ENCODE data around the gene DZIP1L.

DZIP1L gene

GRCh38 chr3:138031536-138031935, 83.9 kb downstream of the DZIP1L start (continued):
- TF ChIP-seq, protein P1, sequence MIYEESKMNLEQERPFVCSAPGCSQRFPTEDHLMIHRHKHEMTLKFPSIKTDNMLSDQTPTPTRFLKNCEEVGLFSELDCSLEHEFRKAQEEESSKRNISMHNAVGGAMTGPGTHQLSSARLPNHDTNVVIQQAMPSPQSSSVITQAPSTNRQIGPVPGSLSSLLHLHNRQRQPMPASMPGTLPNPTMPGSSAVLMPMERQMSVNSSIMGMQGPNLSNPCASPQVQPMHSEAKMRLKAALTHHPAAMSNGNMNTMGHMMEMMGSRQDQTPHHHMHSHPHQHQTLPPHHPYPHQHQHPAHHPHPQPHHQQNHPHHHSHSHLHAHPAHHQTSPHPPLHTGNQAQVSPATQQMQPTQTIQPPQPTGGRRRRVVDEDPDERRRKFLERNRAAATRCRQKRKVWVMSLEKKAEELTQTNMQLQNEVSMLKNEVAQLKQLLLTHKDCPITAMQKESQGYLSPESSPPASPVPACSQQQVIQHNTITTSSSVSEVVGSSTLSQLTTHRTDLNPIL (CRISPR knock-in tag; IDR thresholded peaks at IDR 0.05; ENCODE audit: low read depth): no peak
- TF ChIP-seq, protein P2, sequence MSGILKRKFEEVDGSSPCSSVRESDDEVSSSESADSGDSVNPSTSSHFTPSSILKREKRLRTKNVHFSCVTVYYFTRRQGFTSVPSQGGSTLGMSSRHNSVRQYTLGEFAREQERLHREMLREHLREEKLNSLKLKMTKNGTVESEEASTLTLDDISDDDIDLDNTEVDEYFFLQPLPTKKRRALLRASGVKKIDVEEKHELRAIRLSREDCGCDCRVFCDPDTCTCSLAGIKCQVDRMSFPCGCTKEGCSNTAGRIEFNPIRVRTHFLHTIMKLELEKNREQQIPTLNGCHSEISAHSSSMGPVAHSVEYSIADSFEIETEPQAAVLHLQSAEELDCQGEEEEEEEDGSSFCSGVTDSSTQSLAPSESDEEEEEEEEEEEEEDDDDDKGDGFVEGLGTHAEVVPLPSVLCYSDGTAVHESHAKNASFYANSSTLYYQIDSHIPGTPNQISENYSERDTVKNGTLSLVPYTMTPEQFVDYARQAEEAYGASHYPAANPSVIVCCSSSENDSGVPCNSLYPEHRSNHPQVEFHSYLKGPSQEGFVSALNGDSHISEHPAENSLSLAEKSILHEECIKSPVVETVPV (CRISPR knock-in tag; IDR thresholded peaks at IDR 0.05): no peak

DNA sequence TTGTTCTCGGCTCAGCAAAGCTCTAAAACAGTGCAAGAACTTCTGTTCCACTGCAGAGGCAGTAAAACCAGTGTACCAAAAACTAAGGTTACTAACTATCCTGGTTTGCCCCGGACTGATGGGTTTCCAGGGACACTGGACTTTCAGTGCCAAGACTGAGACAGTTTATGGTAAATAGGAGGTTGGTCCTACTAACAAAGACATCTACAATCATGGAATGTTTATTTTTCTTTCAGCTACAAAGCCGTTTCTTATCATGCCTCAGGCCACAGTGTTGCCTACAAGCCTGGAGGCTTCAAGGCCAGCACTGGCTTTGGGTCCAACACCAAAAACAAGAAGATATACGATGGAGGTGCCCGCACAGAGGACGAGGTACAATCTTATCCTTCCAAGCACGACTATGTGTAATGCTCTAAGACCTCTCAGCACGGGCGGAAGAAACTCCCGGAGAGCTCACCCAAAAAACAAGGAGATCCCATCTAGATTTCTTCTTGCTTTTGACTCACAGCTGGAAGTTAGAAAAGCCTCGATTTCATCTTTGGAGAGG, 84.6 kb downstream of the DZIP1L start:
- TF ChIP-seq, protein P3, sequence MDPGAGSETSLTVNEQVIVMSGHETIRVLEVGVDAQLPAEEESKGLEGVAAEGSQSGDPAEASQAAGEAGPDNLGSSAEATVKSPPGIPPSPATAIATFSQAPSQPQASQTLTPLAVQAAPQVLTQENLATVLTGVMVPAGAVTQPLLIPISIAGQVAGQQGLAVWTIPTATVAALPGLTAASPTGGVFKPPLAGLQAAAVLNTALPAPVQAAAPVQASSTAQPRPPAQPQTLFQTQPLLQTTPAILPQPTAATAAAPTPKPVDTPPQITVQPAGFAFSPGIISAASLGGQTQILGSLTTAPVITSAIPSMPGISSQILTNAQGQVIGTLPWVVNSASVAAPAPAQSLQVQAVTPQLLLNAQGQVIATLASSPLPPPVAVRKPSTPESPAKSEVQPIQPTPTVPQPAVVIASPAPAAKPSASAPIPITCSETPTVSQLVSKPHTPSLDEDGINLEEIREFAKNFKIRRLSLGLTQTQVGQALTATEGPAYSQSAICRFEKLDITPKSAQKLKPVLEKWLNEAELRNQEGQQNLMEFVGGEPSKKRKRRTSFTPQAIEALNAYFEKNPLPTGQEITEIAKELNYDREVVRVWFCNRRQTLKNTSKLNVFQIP (CRISPR knock-in tag; IDR thresholded peaks at IDR 0.05; ENCODE audit: borderline replicate concordance, low read depth): no peak
- TF ChIP-seq ZNF8 (CRISPR knock-in tag; IDR thresholded peaks at IDR 0.05) (no peak), ESRRG (CRISPR knock-in tag; IDR thresholded peaks at IDR 0.05) (no peak)

GRCh38 chr3:138027821-138028220, 87.6 kb downstream of the DZIP1L start:
- no peak for ATAC-seq
- no peak for TF ChIP-seq ESRRG (CRISPR knock-in tag; IDR thresholded peaks at IDR 0.05)
- TF ChIP-seq, protein P1 (CRISPR knock-in tag; IDR thresholded peaks at IDR 0.05; ENCODE audit: low read depth): no peak
- no peak for TF ChIP-seq ZFP30 (CRISPR knock-in tag; IDR thresholded peaks at IDR 0.05)
- no peak for TF ChIP-seq PPARA (CRISPR knock-in tag; IDR thresholded peaks at IDR 0.05; ENCODE audit: borderline replicate concordance)
- TF ChIP-seq ZFP3 (CRISPR knock-in tag; IDR thresholded peaks at IDR 0.05): no peak
- no peak for TF ChIP-seq ISL1 (CRISPR knock-in tag; IDR thresholded peaks at IDR 0.05)
- no peak for TF ChIP-seq BACH2 (CRISPR knock-in tag; IDR thresholded peaks at IDR 0.05; ENCODE audit: borderline replicate concordance)
- TF ChIP-seq ARNTL (CRISPR knock-in tag; IDR thresholded peaks at IDR 0.05; ENCODE audit: borderline replicate concordance, low read depth): no peak
- TF ChIP-seq, protein P3 (CRISPR knock-in tag; IDR thresholded peaks at IDR 0.05; ENCODE audit: borderline replicate concordance, low read depth): no peak
- no peak for TF ChIP-seq SNAI2 (CRISPR knock-in tag; IDR thresholded peaks at IDR 0.05)
- no peak for TF ChIP-seq ZNF70 (CRISPR knock-in tag; IDR thresholded peaks at IDR 0.05)
- TF ChIP-seq CSDC2 (CRISPR knock-in tag; IDR thresholded peaks at IDR 0.05): no peak
- TF ChIP-seq, protein P2 (CRISPR knock-in tag; IDR thresholded peaks at IDR 0.05): no peak

More for the DNA sequence above, 84.6 kb downstream of the DZIP1L start:
- ATAC-seq: no peak

DNA sequence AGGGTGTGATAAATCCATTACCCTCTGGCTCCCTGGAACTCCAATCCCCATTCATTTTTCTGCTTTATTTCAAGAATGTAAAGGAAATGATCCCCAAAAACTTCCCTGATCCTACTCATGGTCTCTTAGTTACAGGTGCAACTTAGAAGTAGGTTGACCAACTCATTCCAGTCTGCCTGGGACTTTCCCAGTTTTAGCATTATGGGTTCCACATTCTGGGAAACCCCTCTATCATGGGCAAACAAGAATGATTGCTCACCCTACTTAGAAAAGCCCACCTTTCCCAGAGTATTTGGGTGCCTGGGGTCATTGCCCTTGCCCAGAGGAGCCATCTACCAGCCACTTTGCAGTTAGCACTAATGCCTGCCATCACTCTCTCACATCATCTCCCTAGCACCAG, 89.9 kb downstream of the DZIP1L start:
- no peak for ATAC-seq
- TF ChIP-seq ISL1 (CRISPR knock-in tag; IDR thresholded peaks at IDR 0.05) (no peak), ZNF8 (CRISPR knock-in tag; IDR thresholded peaks at IDR 0.05) (no peak), ZNF565 (CRISPR knock-in tag; conservative IDR thresholded peaks at IDR 0.05; ENCODE audit: low read depth) (no peak), TOX (CRISPR knock-in tag; IDR thresholded peaks at IDR 0.05; ENCODE audit: borderline replicate concordance) (no peak), TCF4 (CRISPR knock-in tag; IDR thresholded peaks at IDR 0.05; ENCODE audit: borderline replicate concordance) (no peak), OSR1 (CRISPR knock-in tag; IDR thresholded peaks at IDR 0.05) (no peak), ZFP30 (CRISPR knock-in tag; IDR thresholded peaks at IDR 0.05) (no peak), SNAI2 (CRISPR knock-in tag; IDR thresholded peaks at IDR 0.05) (no peak)
- TF ChIP-seq, protein P4, sequence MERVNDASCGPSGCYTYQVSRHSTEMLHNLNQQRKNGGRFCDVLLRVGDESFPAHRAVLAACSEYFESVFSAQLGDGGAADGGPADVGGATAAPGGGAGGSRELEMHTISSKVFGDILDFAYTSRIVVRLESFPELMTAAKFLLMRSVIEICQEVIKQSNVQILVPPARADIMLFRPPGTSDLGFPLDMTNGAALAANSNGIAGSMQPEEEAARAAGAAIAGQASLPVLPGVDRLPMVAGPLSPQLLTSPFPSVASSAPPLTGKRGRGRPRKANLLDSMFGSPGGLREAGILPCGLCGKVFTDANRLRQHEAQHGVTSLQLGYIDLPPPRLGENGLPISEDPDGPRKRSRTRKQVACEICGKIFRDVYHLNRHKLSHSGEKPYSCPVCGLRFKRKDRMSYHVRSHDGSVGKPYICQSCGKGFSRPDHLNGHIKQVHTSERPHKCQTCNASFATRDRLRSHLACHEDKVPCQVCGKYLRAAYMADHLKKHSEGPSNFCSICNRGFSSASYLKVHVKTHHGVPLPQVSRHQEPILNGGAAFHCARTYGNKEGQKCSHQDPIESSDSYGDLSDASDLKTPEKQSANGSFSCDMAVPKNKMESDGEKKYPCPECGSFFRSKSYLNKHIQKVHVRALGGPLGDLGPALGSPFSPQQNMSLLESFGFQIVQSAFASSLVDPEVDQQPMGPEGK (CRISPR knock-in tag; IDR thresholded peaks at IDR 0.05; ENCODE audit: borderline replicate concordance): no peak
- TF ChIP-seq, protein P5, sequence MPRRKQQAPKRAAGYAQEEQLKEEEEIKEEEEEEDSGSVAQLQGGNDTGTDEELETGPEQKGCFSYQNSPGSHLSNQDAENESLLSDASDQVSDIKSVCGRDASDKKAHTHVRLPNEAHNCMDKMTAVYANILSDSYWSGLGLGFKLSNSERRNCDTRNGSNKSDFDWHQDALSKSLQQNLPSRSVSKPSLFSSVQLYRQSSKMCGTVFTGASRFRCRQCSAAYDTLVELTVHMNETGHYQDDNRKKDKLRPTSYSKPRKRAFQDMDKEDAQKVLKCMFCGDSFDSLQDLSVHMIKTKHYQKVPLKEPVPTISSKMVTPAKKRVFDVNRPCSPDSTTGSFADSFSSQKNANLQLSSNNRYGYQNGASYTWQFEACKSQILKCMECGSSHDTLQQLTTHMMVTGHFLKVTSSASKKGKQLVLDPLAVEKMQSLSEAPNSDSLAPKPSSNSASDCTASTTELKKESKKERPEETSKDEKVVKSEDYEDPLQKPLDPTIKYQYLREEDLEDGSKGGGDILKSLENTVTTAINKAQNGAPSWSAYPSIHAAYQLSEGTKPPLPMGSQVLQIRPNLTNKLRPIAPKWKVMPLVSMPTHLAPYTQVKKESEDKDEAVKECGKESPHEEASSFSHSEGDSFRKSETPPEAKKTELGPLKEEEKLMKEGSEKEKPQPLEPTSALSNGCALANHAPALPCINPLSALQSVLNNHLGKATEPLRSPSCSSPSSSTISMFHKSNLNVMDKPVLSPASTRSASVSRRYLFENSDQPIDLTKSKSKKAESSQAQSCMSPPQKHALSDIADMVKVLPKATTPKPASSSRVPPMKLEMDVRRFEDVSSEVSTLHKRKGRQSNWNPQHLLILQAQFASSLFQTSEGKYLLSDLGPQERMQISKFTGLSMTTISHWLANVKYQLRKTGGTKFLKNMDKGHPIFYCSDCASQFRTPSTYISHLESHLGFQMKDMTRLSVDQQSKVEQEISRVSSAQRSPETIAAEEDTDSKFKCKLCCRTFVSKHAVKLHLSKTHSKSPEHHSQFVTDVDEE (CRISPR knock-in tag; IDR thresholded peaks at IDR 0.05): no peak
